ENCODE results near the gene SMOC1.

SMOC1 gene

GRCh38 chr14:69876848-69877306, 2.3 kb upstream of the SMOC1 start:
- H3K4me3 ChIP-seq (ENCODE audit: low read length) = no peak overlapping the region
- TF ChIP-seq ZNF274 (IDR thresholded peaks at IDR 0.05; ENCODE audit: low read depth, low read length) = no peak

- H3K4me3 ChIP-seq (ENCODE audit: low read length) = no peak overlapping the region
- no peak for TF ChIP-seq ZNF274 (IDR thresholded peaks at IDR 0.05; ENCODE audit: low read depth, low read length)
Observed at GRCh38 chr14:69877492-69877891, 1.7 kb upstream of the SMOC1 start.

- no peak overlapping the region for H3K4me3 ChIP-seq (ENCODE audit: low read length)
- no peak for TF ChIP-seq ZNF274 (IDR thresholded peaks at IDR 0.05; ENCODE audit: low read depth, low read length)
Observed at GRCh38 chr14:69878251-69878650, 965 bp upstream of the SMOC1 start.

- no peak overlapping the region for H3K4me3 ChIP-seq (ENCODE audit: low read length)
- no peak for TF ChIP-seq ZNF274 (IDR thresholded peaks at IDR 0.05; ENCODE audit: low read depth, low read length)
Observed at GRCh38 chr14:69880044-69880487, 850 bp downstream of the SMOC1 start.

- no peak overlapping the region for H3K4me3 ChIP-seq (ENCODE audit: low read length)
- no peak for TF ChIP-seq ZNF274 (IDR thresholded peaks at IDR 0.05; ENCODE audit: low read depth, low read length)
Observed at GRCh38 chr14:69880893-69881292, 1.7 kb downstream of the SMOC1 start.

- TF ChIP-seq ZNF274 (IDR thresholded peaks at IDR 0.05; ENCODE audit: low read depth, low read length) = no peak
- no peak overlapping the region for H3K4me3 ChIP-seq (ENCODE audit: low read length)
Observed at GRCh38 chr14:69882116-69882864, 3.1 kb downstream of the SMOC1 start.

- TF ChIP-seq ZNF274 (IDR thresholded peaks at IDR 0.05; ENCODE audit: low read depth, low read length) = no peak
- no peak overlapping the region for H3K4me3 ChIP-seq (ENCODE audit: low read length)
Observed at GRCh38 chr14:69882915-69883314, 3.7 kb downstream of the SMOC1 start.

DNA sequence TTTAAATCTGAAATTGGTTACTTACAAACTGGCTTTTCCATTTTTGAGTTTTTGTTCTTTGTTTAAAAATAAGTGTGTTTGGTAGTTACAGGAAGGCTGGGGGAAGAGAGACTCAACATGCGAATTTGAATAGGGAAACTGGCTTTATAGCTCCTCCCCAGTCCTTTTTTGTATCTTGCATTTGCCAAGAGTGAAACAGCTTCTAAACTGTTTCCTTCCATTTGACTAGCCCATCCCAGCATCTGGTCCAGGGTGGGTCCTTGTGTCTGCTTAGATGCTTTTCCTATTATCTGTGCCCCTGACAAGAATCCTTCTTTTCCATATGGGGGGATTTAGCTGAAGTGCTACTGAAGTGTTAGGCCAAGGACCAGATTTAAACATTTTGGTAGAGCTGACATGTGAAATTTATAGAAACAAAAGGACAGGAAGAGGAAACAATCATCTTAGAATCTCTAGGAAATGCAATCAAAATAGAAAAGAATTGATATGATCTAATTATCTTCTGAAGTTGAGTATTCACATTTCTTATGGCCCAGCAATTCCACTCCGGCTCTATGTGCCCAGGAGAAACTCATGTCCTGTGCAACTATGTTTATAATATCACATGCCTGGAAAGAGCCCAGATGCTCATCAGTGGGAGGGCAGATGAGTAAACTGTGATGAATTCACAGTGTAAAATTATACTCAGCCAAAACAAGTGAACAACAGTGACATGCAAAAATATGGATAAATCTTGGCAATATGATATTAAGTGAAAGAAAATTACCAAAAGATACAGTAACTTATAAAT, 7.4 kb downstream of the SMOC1 start:
- no peak for TF ChIP-seq ZNF274 (IDR thresholded peaks at IDR 0.05; ENCODE audit: low read depth, low read length)
- no peak overlapping the region for H3K4me3 ChIP-seq (ENCODE audit: low read length)

DNA sequence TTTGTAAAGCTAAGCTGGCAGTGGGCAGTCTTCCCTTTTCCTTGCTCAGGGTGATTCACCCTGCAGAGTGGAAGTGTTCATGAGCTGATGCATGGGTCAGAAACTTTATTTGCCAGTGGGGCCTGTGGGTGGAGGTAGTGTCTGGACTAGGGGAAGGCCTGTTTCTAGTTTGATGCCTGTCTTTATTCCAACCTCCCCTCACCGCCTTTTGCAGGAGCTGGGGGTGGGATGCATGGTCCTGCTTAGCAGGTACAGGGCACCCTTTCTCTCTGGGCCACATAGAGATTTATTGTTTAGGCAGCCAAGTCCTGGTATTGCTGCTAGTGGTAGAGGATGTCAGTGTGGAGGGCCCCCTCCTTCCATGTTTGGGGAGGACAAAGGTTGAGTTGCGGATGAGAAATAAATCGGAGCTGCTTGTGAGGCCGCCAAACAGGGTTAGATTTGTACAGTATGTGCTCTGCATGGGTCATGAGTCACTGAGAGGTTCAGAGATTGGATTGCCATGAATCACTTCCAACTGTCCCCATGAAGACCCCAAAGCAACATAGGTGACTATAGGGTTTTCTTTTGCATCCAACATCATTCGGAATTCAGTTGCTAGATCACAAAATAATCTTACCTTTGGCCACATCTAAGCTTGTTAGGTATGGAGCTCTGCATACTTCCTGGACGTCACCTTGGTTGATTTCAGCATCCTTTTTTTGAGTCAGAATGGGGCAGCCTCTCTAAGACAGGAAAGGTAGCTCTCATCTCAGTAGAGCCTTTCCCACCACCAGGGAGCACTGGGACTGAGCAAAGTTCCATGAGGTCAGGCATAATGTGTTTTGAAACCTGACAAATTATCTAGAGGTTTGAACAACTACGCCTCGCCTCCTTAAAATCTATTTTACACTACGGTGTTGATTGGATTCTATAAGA, 8.8 kb downstream of the SMOC1 start:
- no peak overlapping the region for H3K4me3 ChIP-seq (ENCODE audit: low read length)
- no peak for TF ChIP-seq ZNF274 (IDR thresholded peaks at IDR 0.05; ENCODE audit: low read depth, low read length)

GRCh38 chr14:69891422-69891821, 12.2 kb downstream of the SMOC1 start:
- TF ChIP-seq ZNF274 (IDR thresholded peaks at IDR 0.05; ENCODE audit: low read depth, low read length) = no peak
- H3K4me3 ChIP-seq (ENCODE audit: low read length) = no peak overlapping the region

- TF ChIP-seq ZNF274 (IDR thresholded peaks at IDR 0.05; ENCODE audit: low read depth, low read length) = no peak
- no peak overlapping the region for H3K4me3 ChIP-seq (ENCODE audit: low read length)
Observed at GRCh38 chr14:69895109-69895508, 15.9 kb downstream of the SMOC1 start.

GRCh38 chr14:69896080-69896479, 16.9 kb downstream of the SMOC1 start:
- H3K4me3 ChIP-seq (ENCODE audit: low read length) = no peak overlapping the region
- TF ChIP-seq ZNF274 (IDR thresholded peaks at IDR 0.05; ENCODE audit: low read depth, low read length) = no peak

DNA sequence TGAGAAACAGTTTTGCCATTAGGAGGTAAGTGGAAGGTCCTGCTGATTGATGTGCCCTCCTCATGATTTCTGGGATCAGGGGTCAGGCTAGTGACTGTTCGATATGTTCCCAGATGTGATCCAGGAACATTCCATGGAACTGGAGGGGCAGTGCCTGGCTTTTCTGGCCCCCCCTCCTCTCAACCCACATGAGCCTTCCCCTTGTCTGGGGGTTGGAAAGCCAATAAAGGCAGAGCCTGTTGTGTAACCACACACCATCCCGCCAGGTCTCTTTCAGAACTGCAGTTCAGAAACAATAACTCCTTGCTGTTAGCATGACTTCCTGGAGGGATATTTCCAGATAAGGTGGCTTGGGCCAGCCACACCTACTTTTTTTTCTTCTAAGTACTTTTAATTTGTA, 17.8 kb downstream of the SMOC1 start:
- no peak overlapping the region for H3K4me3 ChIP-seq (ENCODE audit: low read length)
- no peak for TF ChIP-seq ZNF274 (IDR thresholded peaks at IDR 0.05; ENCODE audit: low read depth, low read length)

GRCh38 chr14:69900603-69901002, 21.4 kb downstream of the SMOC1 start:
- no peak overlapping the region for H3K4me3 ChIP-seq (ENCODE audit: low read length)

More at GRCh38 chr14:69900603-69901002, 21.4 kb downstream of the SMOC1 start:
- no peak for TF ChIP-seq ZNF274 (IDR thresholded peaks at IDR 0.05; ENCODE audit: low read depth, low read length)

Data from GM08714 (cell line).